ENCODE data around the gene GABARAP. TPM values are rescaled to one million over a fixed set of nuclear protein-coding genes. Genes with fewer than 3 reads are reported as not detected.
A peak's percentile ranks its signal among the peaks of the same experiment; 100 is the strongest.

GABARAP gene
- total and polyA plus RNA-seq, 12 donors: 440 to 733 (median 517) TPM

- intact Hi-C loops (cut with DNase I): loop anchor here in 4 of 10 donors (10.0 kb wide), 2 partner anchors 235 to 245 kb away; partner anchors contain the start of gene SLC16A11 (in 2 of the 4)
- WGBS, 2 donors: 73 to 79% methylated on average over 13 to 18 of the region's 18 CpGs
- Histone ChIP-seq H3K27ac (peak overlapping the region in 5 of 10 donors; percentile 15 to 48 (median 38)), H3K27me3 (peaks cover 0 to 67% (median 33%) of the 10 kb centered on the region in 7 donors), H3K4me3 (no peak overlapping the region), H3K4me1 (peaks cover 12 to 67% (median 39%) of the 10 kb centered on the region in 9 donors), H3K9me3 (no peaks in the 10 kb centered on the region), H3K36me3 (peaks cover 0 to 34% (median 7%) of the 10 kb centered on the region in 9 donors)
- TF ChIP-seq CTCF (IDR thresholded peaks at IDR 0.05): no peak
- no peak for DNase-seq
- peak; percentile 2 to 34 (median 20) for ATAC-seq
Observed at GRCh38 chr17:7289256-7290032, 47.2 kb upstream of the GABARAP start.

- H3K36me3 ChIP-seq: peaks cover 0 to 45% (median 7%) of the 10 kb centered on the region in 9 donors
- H3K27ac ChIP-seq: peak overlapping the region in 1 of 10 donors; percentile 23
- intact Hi-C loops (cut with DNase I): no loop called here
- 80% methylated on average over 12 of the region's 12 CpGs for WGBS, 2 donors
- peaks cover 0 to 68% (median 8%) of the 10 kb centered on the region in 7 donors for H3K27me3 ChIP-seq
- H3K9me3 ChIP-seq: no peaks in the 10 kb centered on the region
- peaks cover 0 to 68% (median 26%) of the 10 kb centered on the region in 9 donors for H3K4me1 ChIP-seq
- H3K4me3 ChIP-seq: no peak overlapping the region
- ATAC-seq (no peak), DNase-seq (no peak)
- TF ChIP-seq CTCF (IDR thresholded peaks at IDR 0.05): no peak
Observed at GRCh38 chr17:7285679-7286078, 43.4 kb upstream of the GABARAP start.

GRCh38 chr17:7284911-7285310 lies 42.7 kb upstream of the GABARAP start:
- H3K27me3 ChIP-seq: peaks cover 0 to 60% (median 4%) of the 10 kb centered on the region in 7 donors
- intact Hi-C loops (cut with DNase I): loop anchor here in 3 of 10 donors (5.0 kb wide), 1 partner anchor 62 kb away; no protein-coding TSS in a partner anchor
- H3K4me1 ChIP-seq: peaks cover 0 to 66% (median 28%) of the 10 kb centered on the region in 9 donors
- TF ChIP-seq CTCF (IDR thresholded peaks at IDR 0.05): no peak
- H3K27ac ChIP-seq: peak overlapping the region in 3 of 10 donors; percentile 5 to 92 (median 91)
- no peak for DNase-seq
- H3K9me3 ChIP-seq: no peaks in the 10 kb centered on the region
- H3K36me3 ChIP-seq: peaks cover 0 to 45% (median 7%) of the 10 kb centered on the region in 9 donors
- no peak overlapping the region for H3K4me3 ChIP-seq
- WGBS, 2 donors: 91 to 93% methylated on average over 16 of the region's 16 CpGs
- ATAC-seq: no peak

- Histone ChIP-seq H3K4me1 (peaks cover 0 to 61% (median 28%) of the 10 kb centered on the region in 9 donors), H3K27ac (peak overlapping the region in 9 of 10 donors; percentile 87 to 98 (median 92)), H3K27me3 (peaks cover 0 to 57% (median 4%) of the 10 kb centered on the region in 7 donors), H3K9me3 (no peaks in the 10 kb centered on the region), H3K4me3 (peak overlapping the region; percentile 22 to 66 (median 60)), H3K36me3 (peaks cover 0 to 45% (median 7%) of the 10 kb centered on the region in 9 donors)
- no peak for ATAC-seq
- intact Hi-C loops (cut with DNase I): loop anchor here in 3 of 10 donors (5.0 kb wide), 1 partner anchor 64 kb away; no protein-coding TSS in a partner anchor
- 71 to 74% methylated on average over 18 of the region's 18 CpGs for WGBS, 2 donors
- TF ChIP-seq CTCF (IDR thresholded peaks at IDR 0.05): no peak
- DNase-seq: no peak
Observed at GRCh38 chr17:7283471-7284216, 41.4 kb upstream of the GABARAP start.

All from heart right ventricle (tissue), 16 donors.